GM15510 (cell line): ENCODE measurements around the gene PNCK.

Experiments
- POLR2A ChIP-seq: IDR thresholded peaks from 3 replicates; pipeline ENCODE4 v1.6.1; 2011; ENCODE audit warnings: borderline replicate concordance; ENCODE audit not compliant: insufficient read length; ENCODE audit errors: extremely low read depth

PNCK gene

DNA sequence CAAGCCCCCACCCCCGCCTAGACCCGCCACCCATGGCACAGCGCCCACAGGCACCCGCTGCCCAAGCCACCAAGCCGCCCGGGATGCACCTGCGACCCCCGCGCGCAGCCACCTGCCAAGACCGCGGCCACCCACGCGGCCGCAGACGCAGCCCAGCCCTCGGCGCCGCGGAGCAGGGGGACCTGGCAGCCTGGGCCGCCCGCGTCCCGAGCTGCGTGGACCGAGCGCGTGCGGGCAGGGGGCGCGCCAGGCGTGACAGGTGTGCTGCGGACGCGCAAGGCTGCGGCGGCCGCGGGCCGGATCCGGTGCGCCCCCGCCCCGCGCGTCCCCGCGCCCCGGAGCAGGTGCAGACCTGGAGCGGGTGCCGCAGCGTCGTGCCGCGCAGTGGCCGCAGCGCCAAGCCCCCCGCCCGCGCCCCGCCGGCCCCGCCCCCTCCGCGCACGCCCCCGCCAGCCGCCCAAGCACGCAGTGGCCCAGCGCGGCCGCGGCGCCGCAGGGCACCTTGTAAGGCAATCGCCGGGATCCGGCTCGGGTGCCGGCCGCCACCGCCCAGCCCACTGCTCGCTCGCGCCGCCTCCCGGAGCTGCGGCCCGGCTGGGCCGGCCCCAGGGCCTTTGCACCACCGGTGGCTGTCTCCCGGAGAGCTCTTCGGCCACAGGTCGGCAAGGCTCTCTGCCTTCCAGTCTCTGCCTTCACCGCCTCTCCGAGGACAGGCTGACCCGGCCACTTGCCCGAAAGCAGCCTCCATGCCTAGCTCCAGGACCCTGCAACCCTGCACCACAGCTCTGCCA lies at the start of gene PNCK:
Gene PNCK (minus strand): TSS at position 386 of the 791 bp plus-strand sequence. CDS start 737 bp downstream, outside the sequence.
- no peak for TF ChIP-seq POLR2A

DNA sequence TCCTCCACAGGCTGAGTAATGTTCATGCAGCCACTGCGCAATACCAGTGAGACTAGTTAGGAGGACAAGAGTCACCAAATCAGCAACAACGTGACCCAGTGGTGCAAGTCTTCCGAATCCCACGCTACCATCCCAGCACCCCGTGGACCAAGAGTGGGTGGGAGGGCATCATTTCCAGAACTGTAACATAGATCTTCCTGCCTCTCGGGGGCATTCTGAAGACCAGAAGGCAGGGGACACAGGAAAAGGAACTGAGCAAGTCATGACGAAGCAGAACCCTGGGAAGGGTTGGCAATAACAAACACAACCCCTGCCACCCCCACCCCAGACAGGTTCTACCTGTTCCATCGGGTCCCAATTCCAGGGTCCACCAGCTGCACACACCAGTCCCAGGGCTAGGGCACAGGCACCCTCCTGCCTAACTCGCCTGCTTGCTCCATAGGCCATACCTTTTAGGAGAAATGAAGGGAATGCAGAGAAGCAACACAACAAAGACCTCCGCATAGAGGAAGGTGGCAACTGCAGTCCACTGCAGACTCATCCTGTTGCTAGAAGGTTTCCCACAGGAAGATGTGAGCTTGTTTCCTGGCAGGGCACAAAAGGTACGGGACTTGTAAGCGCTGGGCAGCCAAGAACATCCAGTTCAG lies 49.2 kb upstream of the PNCK start:
- no peak for TF ChIP-seq POLR2A

DNA sequence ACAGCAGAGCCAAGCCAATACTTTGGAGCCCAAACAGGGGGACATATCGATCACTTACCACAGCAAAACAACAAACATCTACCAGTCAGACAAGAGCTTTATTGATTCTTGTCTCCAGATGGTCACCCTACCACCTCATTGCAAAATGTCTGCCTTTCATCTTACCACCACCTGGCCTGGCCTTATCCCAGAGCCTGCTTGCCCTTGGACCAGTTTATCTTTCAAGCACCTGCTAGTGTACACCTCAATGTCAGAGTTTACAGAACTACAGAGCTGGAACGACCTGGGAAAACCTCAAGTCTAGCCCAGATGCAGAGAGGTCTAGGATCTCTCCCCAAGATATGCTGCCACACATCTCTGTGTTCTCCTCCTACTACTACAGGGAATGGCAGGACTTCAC lies 46.1 kb upstream of the PNCK start:
- TF ChIP-seq POLR2A = no peak

DNA sequence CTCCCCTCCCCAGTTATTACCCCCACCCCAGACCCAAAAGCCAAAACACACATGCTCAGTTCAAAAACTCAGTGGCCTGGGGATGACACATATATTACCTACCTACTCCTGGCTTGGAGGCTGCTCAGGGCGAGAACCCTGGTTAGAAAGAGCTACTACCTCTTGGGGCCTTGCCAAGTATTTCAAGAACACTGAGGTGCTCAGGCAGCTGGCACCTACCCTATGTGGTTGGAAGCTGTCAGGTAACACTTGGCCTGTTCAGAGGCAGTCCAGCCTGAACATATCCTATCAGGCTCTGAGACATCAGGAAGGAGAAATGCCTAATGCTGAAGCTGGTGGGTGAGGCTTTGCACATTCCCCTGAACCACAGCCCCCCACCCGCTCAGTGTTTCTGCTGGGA lies 45.6 kb upstream of the PNCK start:
- no peak for TF ChIP-seq POLR2A

DNA sequence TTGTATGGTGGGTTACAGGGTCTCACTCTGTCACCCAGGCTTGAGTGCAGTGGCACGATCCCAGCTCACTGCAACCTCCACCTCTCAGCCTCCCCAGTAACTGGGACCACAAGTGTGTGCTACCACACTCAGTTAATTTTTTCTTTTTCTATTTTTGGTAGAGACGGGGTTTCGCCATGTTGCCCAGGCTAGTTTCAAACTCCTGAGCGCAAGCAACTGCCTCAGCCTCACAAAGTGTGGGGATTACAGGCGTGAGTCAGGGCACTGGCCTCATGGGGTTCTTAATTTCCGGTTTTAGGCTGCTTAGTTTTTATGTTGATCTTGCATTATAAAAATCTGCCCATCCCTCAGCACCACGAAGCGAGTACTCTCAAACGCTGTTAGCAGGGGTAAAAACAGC lies 43.8 kb upstream of the PNCK start:
- no peak for TF ChIP-seq POLR2A

DNA sequence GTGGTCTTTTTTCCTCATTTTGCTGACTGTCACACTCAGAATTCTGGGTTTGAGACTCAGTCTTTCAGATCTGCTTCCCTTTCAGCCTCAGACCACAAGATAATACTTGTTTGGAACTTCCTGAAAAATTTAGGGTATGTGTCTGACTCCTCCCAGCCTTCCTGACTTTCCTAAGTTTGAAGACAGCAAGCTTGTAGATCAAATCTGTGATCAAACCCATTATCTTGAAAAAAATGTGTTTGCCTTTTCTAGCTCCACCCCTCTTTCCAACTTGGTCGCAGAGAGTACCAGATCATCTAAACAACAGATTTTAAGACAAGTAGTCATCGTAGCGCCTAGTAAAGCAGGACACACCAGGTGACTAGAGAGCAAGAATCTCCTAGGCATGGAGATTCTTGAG lies 40.6 kb upstream of the PNCK start:
- no peak for TF ChIP-seq POLR2A

DNA sequence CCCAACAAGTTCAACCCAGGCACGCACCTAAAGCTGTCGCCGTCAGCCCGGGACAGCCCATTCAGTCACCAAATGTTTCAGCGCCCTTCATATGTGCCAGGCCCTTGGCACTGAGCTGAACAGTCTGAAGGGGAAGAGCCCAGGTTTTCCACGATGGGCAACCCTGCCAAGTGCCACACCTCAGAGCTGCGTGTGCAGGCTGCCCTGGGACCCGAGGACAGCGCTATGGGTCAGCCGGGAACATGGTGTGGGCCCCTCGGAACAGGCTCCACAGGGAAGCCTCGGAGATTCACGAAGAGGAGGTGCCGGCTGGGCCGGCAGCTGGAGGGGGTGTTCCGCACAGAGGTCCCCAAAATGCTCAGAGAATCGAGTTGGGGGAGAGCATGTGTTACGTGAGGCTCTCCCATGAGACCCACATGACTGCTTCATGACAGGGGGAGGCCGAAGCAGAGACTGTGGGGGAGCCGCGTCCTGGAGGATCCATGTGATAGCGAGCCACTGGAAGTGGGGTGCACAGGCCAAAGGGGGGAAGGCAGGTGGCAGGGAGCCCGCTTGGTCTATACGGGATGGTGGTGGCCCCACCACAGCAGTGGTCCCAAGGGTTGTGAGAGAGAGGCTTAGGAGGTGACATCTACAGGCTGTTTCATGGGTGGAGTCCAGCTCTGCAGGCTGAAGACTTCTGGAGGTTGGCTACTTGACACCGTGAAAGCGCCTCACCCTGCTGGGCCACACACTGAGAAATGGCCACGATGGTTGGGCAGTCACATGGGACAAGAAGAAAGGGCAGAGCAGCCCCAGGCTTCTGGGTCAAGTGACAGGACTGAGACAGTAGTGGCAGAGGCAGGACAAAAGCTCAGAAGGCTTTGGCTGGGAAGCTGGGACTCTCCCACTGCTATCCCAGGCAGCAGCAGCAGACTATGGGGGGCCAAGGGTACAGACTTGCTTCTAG lies 36.4 kb upstream of the PNCK start:
- TF ChIP-seq POLR2A = no peak

DNA sequence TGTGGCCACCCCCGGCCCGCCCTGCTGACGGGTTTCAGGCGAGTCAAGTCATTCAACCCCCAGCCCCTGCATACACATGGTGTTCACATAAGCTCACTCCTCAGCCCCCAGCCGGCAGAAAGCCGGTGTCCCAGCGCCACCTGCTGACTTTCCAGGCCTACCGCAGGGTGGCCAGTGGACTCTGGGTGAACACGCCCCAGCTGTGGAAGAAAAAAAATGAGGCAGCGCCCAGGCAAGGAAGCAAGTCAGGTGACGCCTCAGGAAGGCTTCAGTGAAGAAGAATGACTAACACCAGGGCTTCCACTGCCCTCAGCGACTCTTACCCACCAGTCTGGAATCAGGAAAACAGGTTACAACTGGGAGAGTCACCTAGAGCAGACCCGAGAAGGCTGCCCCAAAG lies 34.8 kb upstream of the PNCK start:
- no peak for TF ChIP-seq POLR2A

DNA sequence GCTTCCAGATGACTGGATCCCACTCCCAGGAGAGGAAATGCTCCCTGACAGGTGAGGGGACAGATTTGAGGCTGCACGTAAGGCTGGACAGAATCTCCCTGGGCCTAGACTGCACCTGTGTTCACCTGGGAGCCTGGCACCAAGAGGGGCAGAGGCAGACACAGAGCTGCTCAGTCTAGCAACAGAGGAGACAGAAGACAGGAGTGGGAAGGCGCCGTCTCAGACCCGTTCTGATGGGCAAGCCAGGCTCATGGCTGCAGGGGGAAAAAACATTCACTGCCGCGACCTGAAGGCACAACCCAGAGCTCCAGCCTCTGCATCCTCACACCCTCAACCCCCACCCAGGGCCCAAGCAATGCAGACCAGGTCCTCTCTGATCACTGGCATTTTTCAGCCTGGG lies 33.8 kb upstream of the PNCK start:
- no peak for TF ChIP-seq POLR2A

DNA sequence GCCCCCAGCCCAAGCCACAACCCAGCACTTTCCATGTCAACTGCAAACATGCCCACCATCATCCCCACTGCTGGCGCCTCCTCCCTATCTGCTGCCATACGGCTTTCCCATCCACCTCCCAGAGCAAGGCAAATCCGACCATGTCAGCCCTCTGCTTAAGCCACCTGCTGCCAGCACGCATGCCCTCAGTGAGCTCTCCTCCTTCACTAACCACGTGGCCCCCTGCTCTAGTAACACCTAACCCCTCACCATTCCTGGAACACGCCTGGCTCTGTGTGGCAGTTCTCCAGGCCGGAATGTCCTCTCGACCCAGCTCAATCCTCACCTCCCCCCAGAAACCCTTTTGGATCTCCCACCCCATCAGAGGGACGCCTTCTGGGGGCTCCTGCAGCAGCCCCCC lies 33.2 kb upstream of the PNCK start:
- TF ChIP-seq POLR2A = no peak

DNA sequence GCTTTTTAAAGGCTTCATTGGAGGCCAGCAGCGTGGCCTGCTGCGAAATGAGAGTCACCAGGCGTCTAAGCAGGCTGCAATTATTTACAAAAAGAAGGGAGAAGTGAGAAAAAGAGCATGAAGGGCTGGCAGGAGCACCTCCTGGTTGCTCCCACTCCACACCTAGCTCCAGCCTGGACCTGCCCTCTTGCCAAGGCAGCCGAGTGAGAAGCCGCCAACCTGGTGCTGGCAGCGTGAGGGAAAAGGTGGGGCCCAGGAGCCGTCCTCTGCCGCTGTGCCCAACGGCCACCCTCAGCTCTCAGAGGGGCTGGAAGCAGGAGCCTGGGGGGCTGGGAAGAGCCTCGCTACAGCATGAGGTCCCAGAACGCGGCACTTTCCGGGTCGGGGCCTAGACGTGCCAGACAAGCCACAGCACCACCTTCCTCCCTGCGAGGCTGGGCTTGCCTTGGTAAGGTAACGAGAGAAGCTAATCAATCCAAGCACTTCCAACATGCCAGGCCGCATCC lies 30.5 kb upstream of the PNCK start:
- TF ChIP-seq POLR2A = no peak

DNA sequence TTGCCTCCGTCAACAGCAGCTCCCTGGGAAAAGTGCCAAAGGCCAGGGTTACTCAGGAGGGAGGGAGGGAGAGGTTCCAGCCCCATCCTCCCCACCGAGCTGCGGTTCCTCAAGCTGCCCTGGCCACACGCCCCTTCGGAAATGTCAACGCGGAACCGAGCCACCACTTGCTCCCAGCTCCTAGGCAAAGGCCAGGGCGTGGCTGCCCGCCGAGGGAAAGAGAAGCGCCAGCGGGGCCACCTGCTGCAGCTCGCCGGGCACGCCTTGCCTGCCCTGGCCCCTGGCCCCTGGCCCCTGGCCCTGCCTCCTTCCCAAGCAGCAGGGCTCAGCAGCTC lies 29.4 kb upstream of the PNCK start:
- no peak for TF ChIP-seq POLR2A

DNA sequence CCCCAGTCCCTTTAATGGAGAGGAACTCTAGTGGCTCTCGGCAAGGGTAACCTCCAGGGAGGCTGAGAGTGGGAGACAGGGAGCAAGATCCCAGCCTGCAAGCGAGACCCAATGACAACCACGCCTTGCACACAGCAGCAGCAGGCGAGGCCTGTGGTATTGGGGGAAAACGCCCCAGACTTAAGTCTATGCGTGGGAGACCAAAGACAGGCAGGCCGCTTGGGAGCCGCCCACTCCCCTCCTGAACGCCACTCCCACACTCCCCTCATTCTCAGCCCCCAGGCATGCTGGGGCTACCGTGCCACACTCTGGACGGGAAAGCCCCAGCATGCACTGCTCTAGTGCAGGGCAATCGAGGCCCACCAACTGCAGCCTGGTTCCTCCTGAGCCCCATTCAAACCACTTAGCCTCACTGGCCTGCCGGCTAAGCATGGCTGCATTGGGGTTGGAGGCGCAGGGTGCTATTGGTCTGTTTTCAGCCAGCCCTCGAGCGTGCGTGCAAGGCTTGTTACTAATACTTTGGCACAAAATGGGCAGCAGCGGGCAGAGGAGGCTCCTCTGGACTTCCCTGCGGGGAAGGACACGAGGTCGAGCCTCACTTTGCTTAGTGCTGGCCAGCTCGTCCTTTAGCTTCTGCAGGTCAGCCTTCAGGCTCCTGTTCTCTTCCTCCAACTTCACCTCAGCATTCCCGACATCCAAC lies 28.9 kb upstream of the PNCK start:
- TF ChIP-seq POLR2A = no peak

DNA sequence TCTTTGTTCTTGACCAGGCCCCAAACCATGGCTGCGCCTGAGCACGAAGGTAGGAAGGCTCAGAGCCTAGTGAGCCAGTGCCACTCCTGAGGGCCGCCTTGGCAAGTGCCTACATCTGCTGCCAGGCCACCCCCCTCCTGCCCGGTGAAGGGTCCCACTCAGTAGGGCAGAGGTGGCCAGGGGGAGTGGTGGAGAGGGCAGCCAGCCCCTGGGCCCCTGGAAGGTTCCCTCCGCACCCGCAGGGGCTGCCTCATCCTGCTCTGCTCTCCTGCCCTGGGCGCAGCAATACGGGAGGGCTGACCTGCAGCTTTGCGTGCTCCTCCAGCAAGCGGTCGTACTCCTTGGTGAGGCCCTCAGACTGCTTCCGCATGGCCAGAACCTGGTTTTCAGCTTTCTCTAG lies 28.1 kb upstream of the PNCK start:
- no peak for TF ChIP-seq POLR2A
